WTC11 (cell line): Measurements from ENCODE around the gene HOXB6. TPM values are rescaled to one million over a fixed set of nuclear protein-coding genes. Genes with fewer than 3 reads are reported as not detected.

Source experiments
- ATAC-seq: fragments of 200-7000 bp; cut with Tn5 transposase; 2 replicates; pipeline ENCODE4 v1.10.0; 2021; ENCODE audit warnings: mild to moderate bottlenecking, moderate library complexity
- CTCF ChIA-PET: fragments of 300-600 bp; sonication (Branson Sonifier 250); formaldehyde crosslinking; loops from one replicate; lab custom pipeline; 2021; ENCODE audit warnings: antibody characterized with exemption; lab: Charles Lee
- POLR2A ChIA-PET: fragments of 350-600 bp; sonication (Branson Sonifier 250); formaldehyde crosslinking; loops from one replicate; lab custom pipeline; 2021; ENCODE audit warnings: antibody characterized with exemption; lab: Charles Lee
- DNase-seq: peaks from one replicate; pipeline ENCODE4 v3.0.0; 2021; ENCODE audit warnings: low spot score
- H3K27ac Mint-ChIP-seq: 2 replicates; pipeline ENCODE4 v1.8.0; 2021; ENCODE audit warnings: mixed read lengths
- H3K27me3 Mint-ChIP-seq: 2 replicates; pipeline ENCODE4 v1.8.0; 2021; ENCODE audit warnings: low read depth, mild to moderate bottlenecking, moderate library complexity, mixed read lengths
- H3K36me3 Mint-ChIP-seq: 2 replicates; pipeline ENCODE4 v1.8.0; 2021; ENCODE audit warnings: mixed read lengths
- H3K4me1 Mint-ChIP-seq: 2 replicates; pipeline ENCODE4 v1.8.0; 2022; ENCODE audit warnings: mixed read lengths
- H3K4me3 Mint-ChIP-seq: 2 replicates; pipeline ENCODE4 v1.8.0; 2021; ENCODE audit warnings: mild to moderate bottlenecking, moderate library complexity, mixed read lengths
- H3K9me3 Mint-ChIP-seq: 2 replicates; pipeline ENCODE4 v1.8.0; 2021; ENCODE audit warnings: mixed read lengths
- ARID4B ChIP-seq: sonication (generic); formaldehyde crosslinking; IDR thresholded peaks from 2 replicates; pipeline ENCODE4 v1.8.0; 2023; ENCODE audit warnings: missing genetic modification reagents, mild to moderate bottlenecking, borderline replicate concordance
- ELF4 ChIP-seq: sonication (generic); formaldehyde crosslinking; IDR thresholded peaks from 2 replicates; pipeline ENCODE4 v1.8.1; 2022; ENCODE audit warnings: low read depth, mild to moderate bottlenecking, moderate library complexity, missing genetic modification reagents
- EMX1 ChIP-seq: fragments of 250-450 bp; sonication (Bioruptor Pico); IDR thresholded peaks from 2 replicates; pipeline ENCODE4 v1.8.0; 2021; ENCODE audit warnings: mild to moderate bottlenecking
- FOXP1 ChIP-seq: sonication (generic); formaldehyde crosslinking; IDR thresholded peaks from 2 replicates; pipeline ENCODE4 v1.8.0; 2022; ENCODE audit warnings: missing genetic modification reagents, mild to moderate bottlenecking, moderate library complexity, borderline replicate concordance
- GRHL2 ChIP-seq: fragments of 250-450 bp; sonication (Bioruptor Pico); IDR thresholded peaks from 2 replicates; pipeline ENCODE4 v1.8.0; 2022; ENCODE audit warnings: mild to moderate bottlenecking, moderate library complexity; ENCODE audit not compliant: insufficient replicate concordance, severe bottlenecking
- JAZF1 ChIP-seq: fragments of 250-450 bp; sonication (Bioruptor Pico); IDR thresholded peaks from 2 replicates; pipeline ENCODE4 v1.9.0; 2021; ENCODE audit warnings: moderate library complexity, mild to moderate bottlenecking, inconsistent platforms
- KAT7 ChIP-seq: sonication (generic); formaldehyde crosslinking; IDR thresholded peaks from 2 replicates; pipeline ENCODE4 v1.8.1; 2023; ENCODE audit warnings: missing genetic modification reagents, mild to moderate bottlenecking, borderline replicate concordance
- MLX ChIP-seq: sonication (generic); formaldehyde crosslinking; IDR thresholded peaks from 2 replicates; pipeline ENCODE4 v1.8.1; 2023; ENCODE audit warnings: mild to moderate bottlenecking, missing genetic modification reagents, moderate library complexity
- MXD4 ChIP-seq: fragments of 250-450 bp; sonication (Bioruptor Pico); IDR thresholded peaks from 2 replicates; pipeline ENCODE4 v1.8.0; 2021; ENCODE audit warnings: mild to moderate bottlenecking, moderate library complexity, borderline replicate concordance
- NR2C2 ChIP-seq: sonication (generic); formaldehyde crosslinking; IDR thresholded peaks from 2 replicates; pipeline ENCODE4 v1.8.0; 2022; ENCODE audit warnings: mild to moderate bottlenecking, missing genetic modification reagents
- NR3C1 ChIP-seq: sonication (generic); formaldehyde crosslinking; conservative IDR thresholded peaks from 2 replicates; pipeline ENCODE4 v1.8.1; 2023; ENCODE audit warnings: low read depth, mild to moderate bottlenecking, missing genetic modification reagents
- OVOL2 ChIP-seq: fragments of 250-450 bp; sonication (Bioruptor Pico); IDR thresholded peaks from 2 replicates; pipeline ENCODE4 v1.9.0; 2021; ENCODE audit warnings: mild to moderate bottlenecking, borderline replicate concordance
- PRRX2 ChIP-seq: fragments of 250-450 bp; sonication (Bioruptor Pico); IDR thresholded peaks from 2 replicates; pipeline ENCODE4 v1.8.0; 2021; ENCODE audit warnings: mild to moderate bottlenecking
- ZNF281 ChIP-seq: sonication (generic); formaldehyde crosslinking; IDR thresholded peaks from 2 replicates; pipeline ENCODE4 v1.8.0; 2023; ENCODE audit warnings: mild to moderate bottlenecking, missing genetic modification reagents
- ZNF317 ChIP-seq: sonication (generic); formaldehyde crosslinking; IDR thresholded peaks from 2 replicates; pipeline ENCODE4 v1.8.1; 2023; ENCODE audit warnings: low read depth, mild to moderate bottlenecking, moderate library complexity, missing genetic modification reagents, borderline replicate concordance
- total RNA-seq: library from RNA; stranded (reverse); gene quantifications from 3 replicates; pipeline ENCODE4 v1.2.3, GENCODE V29; 2021
- TF ChIP-seq, protein P1 (sequence below): sonication (generic); formaldehyde crosslinking; IDR thresholded peaks from 2 replicates; pipeline ENCODE4 v1.8.1; 2022; ENCODE audit warnings: mild to moderate bottlenecking, moderate library complexity, missing genetic modification reagents
- TF ChIP-seq, protein P2 (sequence below): sonication (generic); formaldehyde crosslinking; IDR thresholded peaks from 2 replicates; pipeline ENCODE4 v1.8.0; 2022; ENCODE audit warnings: mild to moderate bottlenecking, missing genetic modification reagents
- TF ChIP-seq, protein P3 (sequence below): fragments of 250-450 bp; sonication (Bioruptor Pico); IDR thresholded peaks from 2 replicates; pipeline ENCODE4 v1.9.0; 2021; ENCODE audit warnings: mild to moderate bottlenecking

HOXB6 gene
- total RNA-seq, 1 experiment from 2014 or later: not detected

- DNase-seq (no peak), ATAC-seq (no peak)
- Mint-ChIP-seq H3K27me3 (peaks cover 98% of the 10 kb centered on the region; the same call in 1 of the 2 replicates), H3K4me3 (peak overlapping the region; percentile 12; the same call in 1 of the 2 replicates), H3K27ac (no peak overlapping the region), H3K36me3 (no peaks in the 10 kb centered on the region), H3K9me3 (no peaks in the 10 kb centered on the region), H3K4me1 (peaks cover 53% of the 10 kb centered on the region)
- ChIA-PET POLR2A (no interaction called here), CTCF (interaction anchor here (0.7 to 1.3 kb wide), 2 partner anchors 11 to 42 kb away, joined by 4 to 5 read pairs; no protein-coding TSS in a partner anchor)
- TF ChIP-seq KAT7 (no peak), NR3C1 (CRISPR knock-in tag) (no peak), ARID4B (no peak), MXD4 (CRISPR knock-in tag) (no peak), PRRX2 (CRISPR knock-in tag) (no peak), ZNF317 (CRISPR knock-in tag) (no peak), MLX (no peak), GRHL2 (CRISPR knock-in tag) (no peak), FOXP1 (CRISPR knock-in tag) (no peak), ELF4 (CRISPR knock-in tag) (no peak)
- TF ChIP-seq, protein P1, sequence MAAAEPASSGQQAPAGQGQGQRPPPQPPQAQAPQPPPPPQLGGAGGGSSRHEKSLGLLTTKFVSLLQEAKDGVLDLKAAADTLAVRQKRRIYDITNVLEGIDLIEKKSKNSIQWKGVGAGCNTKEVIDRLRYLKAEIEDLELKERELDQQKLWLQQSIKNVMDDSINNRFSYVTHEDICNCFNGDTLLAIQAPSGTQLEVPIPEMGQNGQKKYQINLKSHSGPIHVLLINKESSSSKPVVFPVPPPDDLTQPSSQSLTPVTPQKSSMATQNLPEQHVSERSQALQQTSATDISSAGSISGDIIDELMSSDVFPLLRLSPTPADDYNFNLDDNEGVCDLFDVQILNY: no peak
- TF ChIP-seq, protein P2, sequence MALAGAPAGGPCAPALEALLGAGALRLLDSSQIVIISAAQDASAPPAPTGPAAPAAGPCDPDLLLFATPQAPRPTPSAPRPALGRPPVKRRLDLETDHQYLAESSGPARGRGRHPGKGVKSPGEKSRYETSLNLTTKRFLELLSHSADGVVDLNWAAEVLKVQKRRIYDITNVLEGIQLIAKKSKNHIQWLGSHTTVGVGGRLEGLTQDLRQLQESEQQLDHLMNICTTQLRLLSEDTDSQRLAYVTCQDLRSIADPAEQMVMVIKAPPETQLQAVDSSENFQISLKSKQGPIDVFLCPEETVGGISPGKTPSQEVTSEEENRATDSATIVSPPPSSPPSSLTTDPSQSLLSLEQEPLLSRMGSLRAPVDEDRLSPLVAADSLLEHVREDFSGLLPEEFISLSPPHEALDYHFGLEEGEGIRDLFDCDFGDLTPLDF (CRISPR knock-in tag): no peak
These were observed 22.1 kb downstream of the HOXB6 start for GRCh38 chr17:48582750-48583069.

- H3K4me3 Mint-ChIP-seq: no peak overlapping the region
- ATAC-seq (no peak), DNase-seq (no peak)
- H3K4me1 Mint-ChIP-seq: peaks cover 44% of the 10 kb centered on the region
- no peaks in the 10 kb centered on the region for H3K9me3 Mint-ChIP-seq
- ChIA-PET POLR2A (interaction anchor here (1.2 kb wide), 1 partner anchor 79 kb away, joined by 5 read pairs; no protein-coding TSS in a partner anchor), CTCF (interaction anchor here (0.6 to 1.2 kb wide), 3 partner anchors 28 to 33 kb away, joined by 3 to 5 read pairs (median 3); no protein-coding TSS in a partner anchor)
- H3K36me3 Mint-ChIP-seq: no peaks in the 10 kb centered on the region
- peaks cover 70% of the 10 kb centered on the region; the same call in 1 of the 2 replicates for H3K27me3 Mint-ChIP-seq
- H3K27ac Mint-ChIP-seq: no peak overlapping the region
- TF ChIP-seq MLX (no peak), NR2C2 (CRISPR knock-in tag) (no peak), JAZF1 (CRISPR knock-in tag) (no peak), ZNF281 (CRISPR knock-in tag) (no peak), OVOL2 (CRISPR knock-in tag) (no peak), EMX1 (CRISPR knock-in tag) (no peak)
- TF ChIP-seq, protein P3, sequence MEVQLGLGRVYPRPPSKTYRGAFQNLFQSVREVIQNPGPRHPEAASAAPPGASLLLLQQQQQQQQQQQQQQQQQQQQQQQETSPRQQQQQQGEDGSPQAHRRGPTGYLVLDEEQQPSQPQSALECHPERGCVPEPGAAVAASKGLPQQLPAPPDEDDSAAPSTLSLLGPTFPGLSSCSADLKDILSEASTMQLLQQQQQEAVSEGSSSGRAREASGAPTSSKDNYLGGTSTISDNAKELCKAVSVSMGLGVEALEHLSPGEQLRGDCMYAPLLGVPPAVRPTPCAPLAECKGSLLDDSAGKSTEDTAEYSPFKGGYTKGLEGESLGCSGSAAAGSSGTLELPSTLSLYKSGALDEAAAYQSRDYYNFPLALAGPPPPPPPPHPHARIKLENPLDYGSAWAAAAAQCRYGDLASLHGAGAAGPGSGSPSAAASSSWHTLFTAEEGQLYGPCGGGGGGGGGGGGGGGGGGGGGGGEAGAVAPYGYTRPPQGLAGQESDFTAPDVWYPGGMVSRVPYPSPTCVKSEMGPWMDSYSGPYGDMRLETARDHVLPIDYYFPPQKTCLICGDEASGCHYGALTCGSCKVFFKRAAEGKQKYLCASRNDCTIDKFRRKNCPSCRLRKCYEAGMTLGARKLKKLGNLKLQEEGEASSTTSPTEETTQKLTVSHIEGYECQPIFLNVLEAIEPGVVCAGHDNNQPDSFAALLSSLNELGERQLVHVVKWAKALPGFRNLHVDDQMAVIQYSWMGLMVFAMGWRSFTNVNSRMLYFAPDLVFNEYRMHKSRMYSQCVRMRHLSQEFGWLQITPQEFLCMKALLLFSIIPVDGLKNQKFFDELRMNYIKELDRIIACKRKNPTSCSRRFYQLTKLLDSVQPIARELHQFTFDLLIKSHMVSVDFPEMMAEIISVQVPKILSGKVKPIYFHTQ (CRISPR knock-in tag): no peak
These were observed 24.8 kb downstream of the HOXB6 start for GRCh38 chr17:48579760-48580554.
